Fibroblast of the aortic adventitia (primary cell): Measurements from ENCODE around the gene DMRTC2. TPM values are rescaled to one million over a fixed set of nuclear protein-coding genes. Genes with fewer than 3 reads are reported as not detected.

Source experiments
- DNase-seq: peaks from one replicate; pipeline ENCODE4 v3.0.0-alpha.2; 2010; ENCODE audit warnings: low read depth
- H3K4me3 ChIP-seq: 2 replicates; pipeline ENCODE4 v1.5.1; 2011; ENCODE audit warnings: low read depth, mild to moderate bottlenecking, control low read depth, low read length, moderate library complexity
- total RNA-seq: library from RNA; depleted of rRNA; stranded (reverse); fragments of >200 nt; gene quantifications from 2 replicates; pipeline ENCODE4 v1.2.3, GENCODE V29; 2012; ENCODE audit warnings: low replicate concordance
- TF ChIP-seq, protein P1 (sequence below): IDR thresholded peaks from 2 replicates; pipeline ENCODE4 v1.5.1; 2011; ENCODE audit warnings: mild to moderate bottlenecking, low read length, control low read depth, inconsistent platforms; ENCODE audit not compliant: insufficient read depth

DMRTC2 gene
- total RNA-seq, 1 donor: not detected

DNA sequence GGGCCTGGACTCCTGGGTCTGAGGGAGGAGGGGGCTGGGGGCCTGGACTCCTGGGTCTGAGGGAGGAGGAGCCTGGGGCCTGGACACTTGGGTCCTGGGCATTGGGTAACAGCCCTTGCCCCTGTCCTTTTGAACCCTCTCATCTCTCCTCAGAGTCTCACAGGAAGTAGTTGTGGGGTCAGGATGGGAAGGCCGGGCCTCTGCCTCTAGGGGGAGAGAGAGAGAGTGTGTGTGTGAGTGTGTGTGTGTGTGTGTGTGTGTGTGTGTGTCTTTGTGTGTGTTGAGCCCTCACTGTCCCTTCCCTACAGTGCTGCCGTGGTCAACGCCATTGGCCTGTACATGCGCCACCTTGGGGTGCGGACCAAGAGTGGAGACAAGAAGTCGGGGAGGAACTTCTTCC, 49.1 kb downstream of the DMRTC2 start:
- no peak for DNase-seq

DNA sequence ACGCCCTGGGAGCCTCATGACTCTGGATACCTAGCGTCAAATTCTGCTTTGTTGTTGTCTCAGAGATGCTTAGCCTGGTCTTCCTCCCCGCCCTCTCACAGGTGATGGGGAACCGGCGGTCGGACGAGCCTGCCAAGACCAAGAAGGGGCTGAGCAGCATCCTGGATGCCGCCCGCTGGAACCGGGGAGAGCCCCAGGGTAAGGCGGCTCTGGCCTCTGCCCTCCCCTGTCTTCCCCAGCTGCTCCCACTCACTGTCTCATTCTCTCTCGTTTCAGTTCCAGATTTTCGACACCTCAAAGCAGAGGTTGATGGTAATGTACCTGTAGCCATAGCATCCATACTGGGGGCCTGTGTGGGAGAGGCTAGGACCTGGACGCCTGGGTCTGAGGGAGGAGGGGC, 49.5 kb downstream of the DMRTC2 start:
- no peak for DNase-seq
- TF ChIP-seq, protein P1, sequence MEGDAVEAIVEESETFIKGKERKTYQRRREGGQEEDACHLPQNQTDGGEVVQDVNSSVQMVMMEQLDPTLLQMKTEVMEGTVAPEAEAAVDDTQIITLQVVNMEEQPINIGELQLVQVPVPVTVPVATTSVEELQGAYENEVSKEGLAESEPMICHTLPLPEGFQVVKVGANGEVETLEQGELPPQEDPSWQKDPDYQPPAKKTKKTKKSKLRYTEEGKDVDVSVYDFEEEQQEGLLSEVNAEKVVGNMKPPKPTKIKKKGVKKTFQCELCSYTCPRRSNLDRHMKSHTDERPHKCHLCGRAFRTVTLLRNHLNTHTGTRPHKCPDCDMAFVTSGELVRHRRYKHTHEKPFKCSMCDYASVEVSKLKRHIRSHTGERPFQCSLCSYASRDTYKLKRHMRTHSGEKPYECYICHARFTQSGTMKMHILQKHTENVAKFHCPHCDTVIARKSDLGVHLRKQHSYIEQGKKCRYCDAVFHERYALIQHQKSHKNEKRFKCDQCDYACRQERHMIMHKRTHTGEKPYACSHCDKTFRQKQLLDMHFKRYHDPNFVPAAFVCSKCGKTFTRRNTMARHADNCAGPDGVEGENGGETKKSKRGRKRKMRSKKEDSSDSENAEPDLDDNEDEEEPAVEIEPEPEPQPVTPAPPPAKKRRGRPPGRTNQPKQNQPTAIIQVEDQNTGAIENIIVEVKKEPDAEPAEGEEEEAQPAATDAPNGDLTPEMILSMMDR: no peak
- H3K4me3 ChIP-seq: no peak overlapping the region

More for the DNA sequence above, 49.1 kb downstream of the DMRTC2 start:
- TF ChIP-seq, protein P1: no peak
- H3K4me3 ChIP-seq: no peak overlapping the region

DNA sequence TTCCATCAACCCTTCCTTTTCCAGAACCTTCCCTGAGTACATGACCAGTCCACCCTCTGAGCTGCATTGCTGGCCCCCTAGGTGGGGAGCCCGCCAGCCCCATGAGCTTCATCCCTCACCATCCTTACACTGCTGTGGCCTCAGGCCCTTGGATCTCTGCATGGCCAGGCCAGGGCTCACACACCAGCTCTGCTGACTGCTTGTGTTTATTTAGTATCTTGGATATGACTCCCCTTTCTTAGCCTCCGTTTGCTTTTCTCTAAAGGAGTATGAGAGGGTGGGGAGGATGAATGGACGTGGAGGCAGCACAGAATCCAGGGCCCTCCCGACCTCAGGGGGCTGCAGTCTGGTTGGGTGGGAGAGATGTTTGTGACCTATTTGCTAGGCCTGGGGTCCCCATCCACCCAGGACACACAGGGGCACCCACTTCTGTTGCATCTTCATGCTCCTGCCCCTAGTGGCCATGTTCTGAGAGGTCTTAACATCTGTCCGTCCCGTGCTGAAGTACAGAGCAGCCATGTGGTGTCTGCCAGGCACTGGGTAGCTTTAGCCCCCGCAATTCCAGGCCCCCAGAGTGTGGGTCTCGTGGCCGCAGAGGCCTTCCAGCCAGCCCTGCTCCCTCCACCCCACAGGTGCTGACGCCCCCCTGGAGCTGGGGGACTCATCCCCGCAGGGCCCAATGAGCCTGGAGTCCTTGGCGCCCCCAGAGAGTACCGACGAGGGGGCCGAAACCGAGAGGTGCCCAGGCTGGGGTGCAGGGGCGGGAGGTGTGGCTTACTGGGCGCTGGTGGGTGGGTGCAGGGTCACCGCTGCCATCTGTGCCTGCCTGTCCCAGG, 51.1 kb downstream of the DMRTC2 start:
- no peak for DNase-seq
- TF ChIP-seq, protein P1: peak; percentile 9
- no peak overlapping the region for H3K4me3 ChIP-seq

DNA sequence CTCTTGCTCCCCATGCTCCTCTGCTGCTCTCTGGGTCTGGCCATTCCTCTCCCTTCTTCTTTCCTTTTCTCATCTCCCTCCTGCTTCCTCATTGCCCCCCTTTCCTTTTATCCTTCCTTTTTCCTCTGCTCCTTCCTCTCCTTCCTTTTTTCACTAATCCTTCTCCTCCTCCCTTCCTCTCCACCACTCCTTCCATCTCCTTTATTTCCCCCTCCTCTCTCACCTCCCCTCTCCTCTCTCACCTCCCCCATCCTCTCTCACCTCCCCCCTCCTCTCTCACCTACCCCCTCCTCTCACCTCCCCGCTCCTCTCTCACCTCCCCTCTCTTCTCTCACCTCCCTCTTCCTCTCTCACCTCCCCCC, 51.7 kb downstream of the DMRTC2 start:
- TF ChIP-seq, protein P1: no peak
- no peak for DNase-seq
- no peak overlapping the region for H3K4me3 ChIP-seq

DNA sequence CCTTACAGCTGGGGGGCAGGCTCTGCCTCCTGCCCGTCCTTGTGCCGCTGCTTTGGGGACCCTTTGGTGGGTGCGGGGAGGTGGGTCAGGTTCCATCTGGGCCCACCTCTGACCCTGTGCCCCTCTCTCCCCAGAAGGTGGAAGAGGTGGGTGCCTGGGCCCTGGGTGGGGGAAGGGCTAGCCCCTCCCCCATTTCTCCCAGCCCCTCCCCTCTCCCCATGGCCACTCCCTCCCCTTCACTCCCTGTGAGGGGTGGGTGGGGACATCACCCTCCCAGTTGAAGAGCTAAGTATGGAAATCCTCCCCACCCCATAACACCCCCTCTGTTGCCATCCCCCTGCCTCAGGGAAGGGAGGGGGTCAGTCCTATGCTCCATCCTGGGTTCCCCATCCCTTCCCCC, 52.3 kb downstream of the DMRTC2 start:
- DNase-seq: no peak
- no peak overlapping the region for H3K4me3 ChIP-seq
- TF ChIP-seq, protein P1: no peak

DNA sequence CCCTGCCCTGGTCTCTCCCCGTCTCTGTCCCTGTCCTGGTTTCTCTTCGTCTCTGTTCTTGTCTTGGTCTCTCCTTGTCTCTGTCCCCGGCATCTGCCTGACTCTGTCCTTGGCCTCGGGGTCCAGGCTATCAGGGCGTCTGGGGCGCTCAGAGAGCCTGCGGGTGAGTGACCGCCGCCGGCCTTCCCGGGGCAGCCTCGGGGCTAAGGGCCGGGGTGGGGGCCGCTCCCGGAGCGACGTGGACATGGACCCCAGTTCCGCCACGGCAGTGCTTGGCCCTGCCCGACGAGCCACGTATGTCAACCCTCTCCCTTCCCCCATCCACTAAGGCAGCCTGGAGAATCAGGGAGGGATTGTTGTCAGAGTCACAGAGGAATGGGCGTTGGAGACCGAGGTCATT, 53.0 kb downstream of the DMRTC2 start:
- H3K4me3 ChIP-seq: no peak overlapping the region
- no peak for DNase-seq
- TF ChIP-seq, protein P1: no peak
